SH-SY5Y (cell line): Measurements from ENCODE around the gene CTNNB1.

Source experiments
- GATA2 ChIP-seq: IDR thresholded peaks from 2 replicates; pipeline ENCODE4 v1.6.1; 2011; ENCODE audit warnings: mild to moderate bottlenecking, low read depth, low read length
- GATA3 ChIP-seq: IDR thresholded peaks from 2 replicates; pipeline ENCODE4 v1.6.1; 2011; ENCODE audit warnings: low read depth, mild to moderate bottlenecking, low read length, moderate library complexity

Gene CTNNB1

DNA sequence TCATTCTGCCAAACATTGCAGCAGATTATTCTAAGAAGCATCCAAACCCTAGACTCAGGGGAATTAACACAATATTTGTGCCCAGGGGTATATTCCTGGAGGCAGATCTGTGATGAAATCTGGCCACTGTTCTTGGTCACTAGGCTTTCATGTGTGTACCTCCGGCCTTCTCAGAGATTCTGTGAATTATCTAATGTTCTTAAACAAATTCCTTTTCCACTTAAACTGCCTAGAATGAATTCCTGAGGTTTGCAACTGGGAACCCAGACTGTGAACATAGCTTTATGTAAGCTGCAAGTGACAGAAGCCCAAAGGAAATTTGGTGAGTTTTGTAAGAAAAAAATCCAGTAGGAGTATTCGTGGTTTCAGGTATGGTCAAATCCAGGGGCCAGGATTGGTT is 20.7 kb upstream of the CTNNB1 start:
- TF ChIP-seq GATA2 = no peak
- no peak for TF ChIP-seq GATA3

DNA sequence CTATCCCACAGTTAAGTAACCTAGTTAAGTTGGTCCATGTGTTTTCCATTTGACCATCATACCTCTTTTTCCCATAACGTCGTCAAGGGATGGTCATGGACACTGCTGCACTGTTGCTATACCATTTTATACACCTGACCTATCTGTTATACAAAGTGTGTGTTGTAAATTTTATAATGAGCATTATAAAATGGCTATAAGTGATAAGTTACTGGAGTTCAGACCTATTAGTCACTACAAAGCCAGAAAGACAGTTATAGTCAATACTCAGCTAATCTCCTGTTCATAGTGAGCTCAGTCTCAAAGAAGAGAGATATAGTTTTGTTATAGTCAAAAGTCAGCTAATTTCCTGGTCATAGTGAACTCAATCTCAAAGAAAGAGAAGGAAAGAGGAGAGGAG is 18.9 kb upstream of the CTNNB1 start:
- TF ChIP-seq GATA2 (no peak), GATA3 (no peak)

DNA sequence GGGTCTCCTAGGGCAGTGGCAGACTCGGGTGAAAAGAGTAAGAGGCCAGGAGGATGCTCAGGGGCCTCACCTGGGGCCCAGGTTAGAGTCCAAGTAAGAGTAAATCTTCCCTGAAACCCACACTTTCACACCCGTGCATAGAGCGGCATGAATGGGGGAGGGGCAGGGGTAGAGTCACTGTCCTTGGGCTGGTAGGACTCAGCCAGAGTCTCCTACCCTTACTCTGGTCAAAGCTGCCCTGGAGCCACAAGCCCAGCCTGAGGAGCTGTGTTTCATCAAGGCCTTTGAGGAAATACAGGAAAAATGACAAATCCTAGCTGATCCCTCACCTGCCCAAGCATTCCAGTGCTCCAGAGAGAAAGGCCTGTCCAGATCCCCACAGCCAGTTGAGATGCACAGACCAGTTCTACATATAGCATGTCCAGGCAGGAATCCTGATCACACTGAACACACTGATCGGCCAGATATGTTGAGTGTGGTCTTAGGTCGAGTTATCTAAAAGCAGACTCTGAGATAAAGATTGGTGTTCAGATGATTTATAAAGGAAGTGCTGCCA is 16.7 kb upstream of the CTNNB1 start:
- TF ChIP-seq GATA3 = no peak
- TF ChIP-seq GATA2 = no peak

- TF ChIP-seq GATA2 (no peak), GATA3 (no peak)
These were observed 14.9 kb upstream of the CTNNB1 start for GRCh38 chr3:41184394-41184793.

GRCh38 chr3:41186297-41186696 is 13.0 kb upstream of the CTNNB1 start:
- no peak for TF ChIP-seq GATA2
- TF ChIP-seq GATA3 = no peak

GRCh38 chr3:41188306-41188705 is 11.0 kb upstream of the CTNNB1 start:
- TF ChIP-seq GATA3 = no peak
- no peak for TF ChIP-seq GATA2

DNA sequence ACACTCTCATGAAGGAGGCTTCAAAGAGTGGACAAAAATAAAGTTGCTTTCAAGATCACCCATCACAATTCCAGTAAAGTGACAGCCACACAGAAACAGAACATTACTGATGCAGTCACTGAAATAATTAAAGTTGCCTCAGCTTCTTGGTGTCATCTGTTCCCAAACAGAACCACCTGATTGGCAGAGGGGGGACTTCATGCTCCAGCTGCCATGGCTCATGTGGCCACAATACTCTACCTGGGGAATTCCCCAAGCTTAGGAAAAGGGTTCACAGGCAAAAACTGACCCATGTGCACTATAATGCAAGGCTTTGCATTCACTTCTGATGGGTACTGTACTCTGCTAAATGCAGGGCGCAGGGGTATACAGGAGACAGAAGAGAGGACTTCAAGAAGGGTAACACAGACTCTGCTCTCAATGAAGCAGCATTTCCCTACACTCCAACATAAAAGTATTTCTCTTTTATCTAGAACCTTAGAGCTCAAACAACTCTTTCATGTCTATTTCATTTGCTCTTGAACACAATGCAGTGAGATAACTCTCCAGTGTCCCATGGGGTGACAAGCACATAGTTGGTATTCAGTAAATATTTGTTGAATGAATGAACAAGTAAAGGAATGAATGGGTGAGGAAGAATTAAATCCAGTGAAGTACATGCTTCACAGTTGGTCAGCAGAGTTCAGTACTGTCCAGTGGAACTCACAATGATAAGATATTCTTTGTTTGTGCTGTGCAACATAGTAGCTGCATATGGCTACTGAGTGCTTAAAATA is 8.6 kb upstream of the CTNNB1 start:
- TF ChIP-seq GATA3 (no peak), GATA2 (no peak)

DNA sequence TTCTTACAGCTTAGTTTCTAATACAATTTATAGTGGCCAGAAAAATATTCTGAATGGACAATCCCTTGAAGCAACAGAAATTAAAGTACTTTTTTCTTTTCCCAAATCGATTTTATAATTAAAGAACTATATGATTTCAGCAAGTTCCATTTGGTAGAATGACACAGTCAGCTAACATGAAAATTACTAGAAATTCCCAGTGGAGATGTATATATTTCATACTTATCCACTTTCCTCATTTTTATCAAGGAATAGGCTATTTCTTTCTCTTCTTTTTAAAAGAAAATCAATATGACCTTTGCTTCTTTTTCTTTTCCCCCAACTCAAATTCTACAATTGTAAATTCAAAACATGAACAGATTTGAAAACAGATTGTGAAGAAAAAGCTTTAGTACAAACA is 6.4 kb upstream of the CTNNB1 start:
- TF ChIP-seq GATA3 (no peak), GATA2 (no peak)

- TF ChIP-seq GATA3 (no peak), GATA2 (no peak)
These were observed 5.3 kb upstream of the CTNNB1 start for GRCh38 chr3:41193794-41194539.

GRCh38 chr3:41194701-41195100 is 4.6 kb upstream of the CTNNB1 start:
- TF ChIP-seq GATA2 (no peak), GATA3 (no peak)

DNA sequence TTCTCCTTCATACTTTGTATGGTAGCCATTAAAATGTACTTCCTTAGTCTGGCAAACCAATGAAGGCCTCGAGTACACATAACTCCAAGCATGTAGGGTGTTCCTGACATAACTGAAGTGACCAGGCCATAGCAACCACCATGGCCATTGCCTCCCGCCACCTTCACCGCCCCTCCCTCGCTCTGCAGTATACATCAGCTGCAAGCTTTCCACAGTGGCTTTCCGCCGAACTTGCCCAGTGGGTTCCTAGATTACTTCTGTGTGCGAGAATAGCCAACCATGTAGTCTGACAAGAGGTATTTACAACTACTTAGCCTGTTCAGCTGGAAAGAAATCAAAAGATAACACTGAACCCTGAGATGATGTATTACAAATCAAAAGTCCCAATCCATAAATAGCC is 3.4 kb upstream of the CTNNB1 start:
- TF ChIP-seq GATA2 (no peak), GATA3 (no peak)

GRCh38 chr3:41196499-41197410 is 2.5 kb upstream of the CTNNB1 start:
- TF ChIP-seq GATA2 (no peak), GATA3 (no peak)

GRCh38 chr3:41198046-41198445 is 1.3 kb upstream of the CTNNB1 start:
- TF ChIP-seq GATA3 (no peak), GATA2 (no peak)

DNA sequence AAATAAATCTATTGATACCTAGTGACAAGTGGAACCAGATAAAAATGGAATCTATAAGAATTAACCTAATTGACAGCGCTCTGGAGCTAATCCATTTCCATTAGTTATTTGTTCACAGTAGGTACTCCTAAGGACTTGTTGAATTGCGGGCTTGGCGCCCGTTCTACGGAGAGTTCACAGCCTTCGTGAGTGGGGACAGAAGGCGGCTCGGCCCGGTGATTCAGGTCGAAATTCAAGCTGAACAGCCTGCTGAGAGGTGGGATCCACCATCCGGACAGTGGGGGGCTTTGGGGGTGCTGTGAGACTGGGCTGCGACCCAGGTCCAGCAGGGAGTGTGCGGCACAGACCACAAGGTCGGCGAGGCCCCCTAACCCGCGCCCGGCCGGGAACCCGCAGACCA is 779 bp upstream of the CTNNB1 start:
- TF ChIP-seq GATA3 = no peak
- TF ChIP-seq GATA2 = no peak
